Measurements from ENCODE around the gene CENPV.
"Not testable (repeated sequence)": the region's sequence is repeated elsewhere in the genome, so short reads cannot be mapped to it uniquely, and the experiment has no call there.

The CENPV gene

DNA sequence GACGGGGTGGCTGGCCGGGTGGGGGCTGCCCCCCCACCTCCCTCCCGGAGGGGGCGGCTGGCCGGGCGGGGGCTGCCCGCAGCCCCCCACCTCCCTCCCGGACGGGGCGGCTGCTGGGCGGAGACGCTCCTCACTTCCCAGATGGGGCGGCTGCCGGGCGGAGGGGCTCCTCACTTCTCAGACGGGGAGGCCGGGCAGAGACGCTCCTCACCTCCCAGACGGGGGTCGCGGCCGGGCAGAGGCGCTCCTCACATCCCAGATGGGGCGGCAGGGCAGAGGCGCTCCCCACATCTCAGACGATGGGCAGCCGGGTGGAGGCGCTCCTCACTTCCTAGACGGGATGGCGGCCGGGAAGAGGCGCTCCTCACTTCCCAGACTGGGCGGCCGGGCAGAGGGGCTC is 41.2 kb downstream of the CENPV start:
- DNase-seq (ENCODE audit: low read depth): not testable (repeated sequence)

DNA sequence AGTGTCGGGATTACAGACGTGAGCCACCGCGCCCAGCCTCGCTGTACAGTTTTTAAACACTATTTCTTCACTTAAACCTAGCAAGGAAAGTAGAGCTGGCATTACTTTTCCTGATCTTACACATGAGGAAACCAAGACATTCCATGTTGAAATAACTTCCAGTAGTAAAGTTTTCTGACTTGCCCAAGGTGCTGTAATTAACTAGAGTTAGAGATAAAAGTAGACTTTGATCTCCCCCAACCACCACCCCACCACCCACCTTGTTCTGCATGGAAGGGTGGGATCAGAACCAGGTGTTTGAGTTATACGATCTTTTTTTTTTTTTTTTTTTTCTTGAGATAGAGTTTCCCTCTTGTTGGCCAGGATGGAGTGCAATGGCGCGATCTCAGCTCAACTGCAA is 47.1 kb downstream of the CENPV start:
- no peak for DNase-seq (ENCODE audit: low read depth)

DNA sequence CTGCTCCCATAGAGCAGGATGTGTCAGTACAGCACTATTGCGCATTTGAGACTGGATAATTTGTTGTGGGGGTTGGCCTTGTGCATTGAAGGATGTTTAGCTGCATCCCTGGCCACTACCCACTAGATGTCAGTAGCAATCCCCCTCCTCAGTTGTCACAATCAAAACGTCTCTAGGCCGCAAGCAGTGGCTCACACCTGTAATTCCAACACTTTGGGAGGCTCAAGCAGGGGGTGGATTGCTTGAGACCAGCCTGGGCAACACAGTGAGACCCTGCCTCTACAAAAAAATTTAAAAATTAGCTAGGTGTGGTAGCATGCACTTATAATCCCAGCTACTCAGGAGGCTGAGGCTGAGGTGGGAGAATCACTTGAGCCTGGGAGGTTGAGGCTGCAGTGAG is 48.4 kb downstream of the CENPV start:
- no peak for DNase-seq (ENCODE audit: low read depth)

DNA sequence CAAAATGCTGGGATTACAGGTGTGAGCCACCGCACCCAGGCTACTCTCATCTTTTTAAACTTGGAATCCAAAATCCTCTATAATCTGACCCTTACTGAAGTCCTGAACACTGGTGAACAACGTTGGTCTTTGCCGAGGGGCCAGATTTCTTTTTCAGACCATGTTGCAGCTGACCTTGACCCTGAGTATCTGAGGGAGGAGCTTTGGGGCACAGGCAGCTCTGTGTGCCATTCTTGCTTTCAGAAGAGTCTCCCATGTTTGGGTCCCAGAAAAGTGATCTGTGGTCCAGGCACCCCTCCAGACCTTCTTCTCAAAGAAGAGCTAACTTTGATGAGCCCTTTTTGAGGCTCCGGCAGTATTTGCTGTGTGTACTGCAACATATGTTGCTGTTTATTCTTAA is 50.4 kb downstream of the CENPV start:
- DNase-seq (ENCODE audit: low read depth): no peak

DNA sequence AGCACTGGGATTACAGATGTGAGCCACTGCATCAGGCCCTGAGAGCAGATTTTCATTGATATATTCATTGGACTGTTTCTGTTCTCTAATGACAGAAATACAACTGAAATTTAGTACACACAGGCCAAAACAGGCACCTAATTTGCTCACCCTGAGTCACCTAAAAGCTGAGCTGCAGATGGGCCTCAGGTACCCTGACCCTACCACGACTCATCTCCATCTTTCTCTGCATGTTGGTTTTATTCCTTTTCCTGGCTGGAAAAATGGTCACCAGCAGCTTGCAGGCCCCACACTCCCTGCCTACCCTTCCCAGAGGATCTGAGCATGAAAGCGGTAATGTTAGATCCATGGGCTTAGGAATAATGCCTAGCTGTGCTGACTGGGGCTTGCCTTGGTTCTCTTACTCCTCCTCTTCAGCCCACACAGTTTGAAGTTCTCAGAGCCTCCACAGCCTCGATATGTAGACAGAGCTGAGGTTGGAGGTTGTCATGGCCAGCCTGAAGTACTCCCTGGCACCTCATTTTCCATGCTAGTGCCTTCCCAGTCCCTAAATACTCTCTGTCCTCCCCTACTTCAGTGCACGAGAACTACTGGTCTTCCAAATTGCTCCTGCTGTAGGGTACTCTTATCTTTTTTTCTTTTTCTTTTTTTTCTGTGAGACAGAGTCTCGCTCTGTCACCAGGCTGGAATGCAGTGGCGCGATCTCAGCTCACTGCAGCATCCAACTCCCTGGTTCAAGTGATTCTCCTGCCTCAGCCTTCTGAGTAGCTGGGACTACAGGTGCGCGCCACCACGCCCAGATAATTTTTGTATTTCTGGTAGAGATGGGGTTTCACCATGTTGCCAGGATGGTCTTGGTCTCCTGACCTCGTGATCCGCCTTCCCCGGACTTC is 51.1 kb downstream of the CENPV start:
- DNase-seq (ENCODE audit: low read depth): no peak

DNA sequence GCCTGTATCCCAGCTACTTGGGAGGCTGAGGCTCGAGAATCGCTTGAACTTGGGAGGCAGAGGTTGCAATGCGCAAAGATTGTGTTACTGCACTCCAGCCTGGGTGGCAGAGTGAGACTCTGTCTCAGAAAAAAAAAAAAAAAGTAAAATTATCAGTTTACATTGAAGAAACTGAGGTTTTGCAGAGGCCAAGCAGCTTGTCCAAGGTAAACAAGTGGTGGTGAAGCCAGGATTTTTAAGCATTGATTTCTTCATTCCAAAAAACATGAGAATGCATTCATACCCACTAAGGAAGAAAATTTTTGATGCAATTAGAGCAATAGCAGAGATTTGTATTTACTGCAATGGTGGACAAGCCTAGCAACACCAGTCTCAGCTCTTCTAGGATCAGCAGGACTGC is 52.7 kb downstream of the CENPV start:
- DNase-seq (ENCODE audit: low read depth): no peak

DNA sequence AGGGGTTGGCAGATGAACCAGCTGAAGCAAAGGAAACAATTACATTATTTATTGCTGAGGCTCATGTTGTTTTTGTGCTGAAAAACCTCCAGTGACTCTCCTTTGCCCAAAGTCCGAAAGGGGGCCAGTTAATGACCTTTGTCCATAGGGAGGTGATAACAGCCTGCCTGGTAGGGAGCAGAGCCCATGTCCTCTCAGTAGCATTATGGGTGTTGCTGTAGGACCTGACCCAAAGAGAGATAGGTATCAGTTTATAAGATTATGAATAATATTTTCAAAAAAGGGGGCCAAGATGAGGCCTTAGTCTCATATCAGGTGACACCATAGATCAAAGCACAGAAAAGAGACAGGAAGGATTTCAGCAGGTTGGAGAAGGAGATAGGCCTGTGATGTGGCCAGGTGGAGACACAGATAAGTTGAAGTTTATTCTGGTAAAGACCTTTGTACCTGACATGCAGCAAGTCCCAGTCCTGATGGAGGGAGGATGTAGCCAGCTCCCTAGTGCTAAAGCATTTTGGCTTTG is 55.1 kb downstream of the CENPV start:
- no peak for DNase-seq (ENCODE audit: low read depth)

DNA sequence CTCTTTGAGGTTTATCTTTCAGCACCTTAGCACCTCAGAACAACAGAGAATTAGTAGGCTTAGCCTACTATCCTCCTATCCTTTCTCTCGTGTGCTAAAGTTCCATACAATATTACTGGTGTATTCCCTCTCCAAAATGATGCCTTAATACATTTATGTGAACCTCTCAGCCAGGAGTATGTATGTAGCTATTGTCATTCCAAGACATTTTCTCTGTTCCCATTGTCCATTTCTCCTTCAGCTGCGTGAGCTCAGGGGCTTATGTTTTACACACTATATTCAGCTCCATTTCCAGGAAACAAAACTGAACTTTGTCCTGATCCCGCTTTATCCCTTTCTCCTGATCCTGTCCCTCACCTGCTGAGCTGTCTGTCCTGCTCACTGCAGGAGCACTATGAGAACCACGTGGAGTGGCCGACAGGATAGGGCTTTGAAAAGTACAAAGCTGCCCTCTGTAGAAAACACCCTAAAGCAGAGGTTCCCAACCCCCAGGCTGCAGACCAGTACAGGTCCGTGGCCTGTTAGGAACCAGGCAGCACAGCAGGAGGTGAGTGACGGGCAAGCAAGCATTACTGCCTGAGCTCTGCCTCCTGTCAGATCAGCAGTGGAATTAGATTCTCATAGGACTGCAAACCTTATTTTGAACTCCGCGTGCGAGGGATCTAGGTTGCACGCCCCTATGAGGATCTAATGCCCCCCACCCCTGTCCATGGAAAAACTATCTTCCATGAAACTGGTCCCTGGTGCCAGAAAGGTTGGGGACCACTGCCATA is 55.7 kb downstream of the CENPV start:
- no peak for DNase-seq (ENCODE audit: low read depth)

DNA sequence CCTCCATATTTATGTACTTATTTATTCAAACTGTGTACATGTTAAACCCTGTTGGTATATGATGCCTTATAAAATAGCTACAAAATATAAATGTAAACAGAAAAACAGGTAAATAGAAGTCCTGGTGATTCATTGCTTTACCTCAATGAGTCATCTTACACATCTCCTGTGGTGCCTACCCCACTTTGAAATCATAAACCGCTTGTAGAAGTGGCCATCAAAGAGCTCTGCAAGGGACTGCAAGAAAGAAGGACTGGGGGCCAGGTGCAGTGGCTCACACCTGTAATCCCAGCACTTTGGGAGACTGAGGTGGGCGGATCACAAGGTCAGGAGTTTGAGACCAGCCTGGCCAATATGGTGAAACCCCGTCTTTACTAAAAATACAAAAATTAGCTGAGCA is 57.2 kb downstream of the CENPV start:
- not testable (repeated sequence) for DNase-seq (ENCODE audit: low read depth)

DNA sequence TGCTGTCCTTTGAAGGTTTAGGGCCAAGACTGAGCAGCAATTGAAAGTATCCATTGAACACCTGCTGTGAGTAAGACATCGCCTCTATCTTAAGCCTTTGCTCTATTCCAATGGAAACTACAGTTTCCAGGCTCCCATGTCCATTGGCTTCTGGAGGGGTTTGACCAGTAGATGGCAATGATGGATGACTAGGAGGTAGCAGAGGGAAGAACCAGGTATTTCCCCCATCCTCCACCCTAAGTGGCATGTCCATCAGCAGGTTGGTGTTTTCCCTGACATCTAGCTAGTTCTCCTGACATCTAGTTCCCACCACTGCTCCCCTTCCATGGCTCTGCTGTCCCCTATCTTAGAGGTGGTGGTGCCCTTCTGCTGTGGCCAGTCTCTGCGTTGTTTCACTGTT is 58.7 kb downstream of the CENPV start:
- DNase-seq (ENCODE audit: low read depth): no peak

DNA sequence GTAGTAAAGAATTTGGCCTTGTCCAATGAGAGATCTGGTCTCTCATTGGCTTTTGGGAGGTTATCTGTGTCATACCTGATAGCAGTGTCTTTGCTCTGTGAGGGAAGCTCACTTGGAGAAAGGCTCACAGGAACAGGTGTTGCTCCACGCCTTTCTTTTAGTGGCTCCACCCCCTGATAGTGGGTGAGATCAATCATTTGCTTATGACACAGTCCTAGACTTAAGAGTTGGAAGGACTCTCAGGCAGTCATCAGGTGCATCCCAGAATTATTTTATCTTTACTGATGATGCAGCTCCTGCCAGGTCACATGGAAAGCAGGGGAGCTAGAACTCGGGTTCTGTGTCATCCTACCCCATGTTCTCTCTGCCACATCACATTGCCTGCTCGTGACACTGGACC is 59.3 kb downstream of the CENPV start:
- DNase-seq (ENCODE audit: low read depth): no peak
